CD4-positive, CD25-positive, alpha-beta regulatory T cell (primary cell): ENCODE measurements around the gene MAPK8IP3. TPM values are rescaled to one million over a fixed set of nuclear protein-coding genes. Genes with fewer than 3 reads are reported as not detected.

Experiments
- ATAC-seq, 2 donors: fragments of 150-1000 bp; cut with Tn5 transposase; one replicate each; pipeline ENCODE4 v1.10.0; 2021; ENCODE audit warnings: low read depth in 2 of 2, moderate number of reproducible peaks in 2 of 2, moderate library complexity in 1 of 2
- DNase-seq, 3 donors: peaks; one replicate each; pipeline versions ENCODE4 v3.0.0 to v3.0.0-alpha.2; 2012 to 2022; ENCODE audit warnings: mixed read lengths in 1 of 3
- H3K27ac ChIP-seq: one replicate; pipeline ENCODE4 v1.7.0; 2013; ENCODE audit warnings: mild to moderate bottlenecking, low read length; ENCODE audit not compliant: insufficient read depth, poor library complexity, severe bottlenecking
- H3K27me3 ChIP-seq: one replicate; pipeline ENCODE4 v1.7.0; 2013; ENCODE audit warnings: low read length; ENCODE audit not compliant: control insufficient read depth, insufficient read depth
- H3K36me3 ChIP-seq: one replicate; pipeline ENCODE4 v1.7.0; 2013; ENCODE audit warnings: mild to moderate bottlenecking, low read length, moderate library complexity; ENCODE audit not compliant: control insufficient read depth, insufficient read depth
- H3K4me1 ChIP-seq: 2 replicates; pipeline ENCODE4 v1.7.0; 2013; ENCODE audit warnings: mild to moderate bottlenecking, low read length; ENCODE audit not compliant: insufficient read depth, control insufficient read depth, poor library complexity, severe bottlenecking
- H3K4me3 ChIP-seq: one replicate; pipeline ENCODE4 v1.7.0; 2013; ENCODE audit warnings: low read depth, mild to moderate bottlenecking, low read length, moderate library complexity
- H3K9me3 ChIP-seq, 2 experiments: 1 replicate in 1 of 2; 2 replicates in 1 of 2; pipeline ENCODE4 v1.7.0; 2013; ENCODE audit warnings: low read length in 2 of 2, mild to moderate bottlenecking in 1 of 2, moderate library complexity in 1 of 2; ENCODE audit not compliant: control insufficient read depth in 2 of 2
- H3K27ac Mint-ChIP-seq, 3 donors: one replicate each; pipeline ENCODE4 v1.8.0; 2020 to 2022; ENCODE audit warnings: mild to moderate bottlenecking in 3 of 3, mixed read lengths in 3 of 3, moderate library complexity in 2 of 3
- H3K27me3 Mint-ChIP-seq: one replicate; pipeline ENCODE4 v1.8.0; 2022; ENCODE audit warnings: mild to moderate bottlenecking, mixed read lengths
- H3K36me3 Mint-ChIP-seq: one replicate; pipeline ENCODE4 v1.8.0; 2020; ENCODE audit warnings: mixed read lengths
- H3K4me1 Mint-ChIP-seq, 4 donors: one replicate each; pipeline ENCODE4 v1.8.0; 2020 to 2022; ENCODE audit warnings: mixed read lengths in 4 of 4, mild to moderate bottlenecking in 1 of 4
- H3K4me3 Mint-ChIP-seq, 4 donors: one replicate each; pipeline ENCODE4 v1.8.0; 2020 to 2022; ENCODE audit warnings: mild to moderate bottlenecking in 4 of 4, mixed read lengths in 4 of 4, moderate library complexity in 3 of 4
- H3K9me3 Mint-ChIP-seq, 7 donors: one replicate each; pipeline ENCODE4 v1.8.0; 2020 to 2022; ENCODE audit warnings: mixed read lengths in 7 of 7, mild to moderate bottlenecking in 3 of 7, moderate library complexity in 2 of 7
- polyA plus RNA-seq, 4 donors: library from polyadenylated mRNA; unstranded; fragments of 300-500 nt; fragmentation: Illumina TruSeq; gene quantifications; one replicate each; pipeline ENCODE4 v1.2.3, GENCODE V29; 2021
- total RNA-seq: library from RNA; stranded (reverse); gene quantifications from one replicate; pipeline ENCODE4 v1.2.3, GENCODE V29; 2022

The MAPK8IP3 gene
- total and polyA plus RNA-seq, 5 donors from 2014 or later = 0.79 to 222 (median 1.4) TPM

GRCh38 chr16:1790261-1790610 is 84.2 kb downstream of the MAPK8IP3 start:
- DNase-seq (no peak), ATAC-seq (no peak)
- Histone ChIP-seq H3K27me3 (no peaks in the 10 kb centered on the region), H3K4me3 (no peak overlapping the region), H3K4me1 (peaks cover 3% of the 10 kb centered on the region), H3K36me3 (peaks cover 20% of the 10 kb centered on the region), H3K9me3 (no peaks in the 10 kb centered on the region), H3K27ac (no peak overlapping the region)
- Mint-ChIP-seq H3K9me3 (no peaks in the 10 kb centered on the region), H3K27me3 (no peaks in the 10 kb centered on the region), H3K27ac (no peak overlapping the region), H3K36me3 (peaks cover 4% of the 10 kb centered on the region), H3K4me1 (peaks cover 0 to 9% (median 2%) of the 10 kb centered on the region in 4 donors), H3K4me3 (no peak overlapping the region)

- Mint-ChIP-seq H3K27me3 (no peaks in the 10 kb centered on the region), H3K4me3 (no peak overlapping the region), H3K27ac (no peak overlapping the region), H3K36me3 (peaks cover 4% of the 10 kb centered on the region), H3K9me3 (no peaks in the 10 kb centered on the region), H3K4me1 (peaks cover 0 to 5% (median 2%) of the 10 kb centered on the region in 4 donors)
- Histone ChIP-seq H3K9me3 (no peaks in the 10 kb centered on the region), H3K4me1 (no peaks in the 10 kb centered on the region), H3K36me3 (peaks cover 20% of the 10 kb centered on the region), H3K27ac (no peak overlapping the region), H3K4me3 (no peak overlapping the region), H3K27me3 (no peaks in the 10 kb centered on the region)
- DNase-seq (no peak), ATAC-seq (no peak)
Measured at GRCh38 chr16:1790611-1791255, 84.7 kb downstream of the MAPK8IP3 start.

- DNase-seq (no peak), ATAC-seq (no peak)
- Histone ChIP-seq H3K4me3 (no peak overlapping the region), H3K27me3 (no peaks in the 10 kb centered on the region), H3K36me3 (peaks cover 18% of the 10 kb centered on the region), H3K27ac (no peak overlapping the region), H3K4me1 (no peaks in the 10 kb centered on the region), H3K9me3 (no peaks in the 10 kb centered on the region)
- Mint-ChIP-seq H3K27ac (no peak overlapping the region), H3K27me3 (no peaks in the 10 kb centered on the region), H3K4me3 (no peak overlapping the region), H3K36me3 (peaks cover 4% of the 10 kb centered on the region), H3K4me1 (peaks cover 0 to 5% (median under 1%) of the 10 kb centered on the region in 4 donors), H3K9me3 (no peaks in the 10 kb centered on the region)
Measured at GRCh38 chr16:1791256-1791942, 85.4 kb downstream of the MAPK8IP3 start.

- no peaks in the 10 kb centered on the region for H3K27me3 ChIP-seq
- H3K36me3 ChIP-seq = peaks cover 12% of the 10 kb centered on the region
- no peaks in the 10 kb centered on the region for H3K4me1 ChIP-seq
- Mint-ChIP-seq H3K27me3 (no peaks in the 10 kb centered on the region), H3K4me1 (peaks cover 0 to 5% (median under 1%) of the 10 kb centered on the region in 4 donors), H3K27ac (no peak overlapping the region), H3K4me3 (no peak overlapping the region), H3K36me3 (peaks cover 4% of the 10 kb centered on the region), H3K9me3 (peaks cover 0 to 2% (median 0%) of the 10 kb centered on the region in 7 donors)
- ATAC-seq (no peak), DNase-seq (no peak)
- H3K27ac ChIP-seq = no peak overlapping the region
- no peak overlapping the region for H3K4me3 ChIP-seq
- no peaks in the 10 kb centered on the region for H3K9me3 ChIP-seq
Measured at GRCh38 chr16:1791943-1792812, 86.2 kb downstream of the MAPK8IP3 start.

- Mint-ChIP-seq H3K27ac (no peak overlapping the region), H3K4me3 (no peak overlapping the region), H3K27me3 (no peaks in the 10 kb centered on the region), H3K36me3 (peaks cover 4% of the 10 kb centered on the region), H3K4me1 (peaks cover 0 to 5% (median under 1%) of the 10 kb centered on the region in 4 donors), H3K9me3 (peaks cover 0 to 6% (median 0%) of the 10 kb centered on the region in 7 donors)
- H3K27ac ChIP-seq = no peak overlapping the region
- H3K9me3 ChIP-seq = peaks cover 0 to 4% of the 10 kb centered on the region in 2 experiments
- no peak for DNase-seq
- H3K4me1 ChIP-seq = no peaks in the 10 kb centered on the region
- no peak for ATAC-seq
- H3K36me3 ChIP-seq = peaks cover 7% of the 10 kb centered on the region
- H3K27me3 ChIP-seq = no peaks in the 10 kb centered on the region
- no peak overlapping the region for H3K4me3 ChIP-seq
Measured at GRCh38 chr16:1792836-1793577, 87.0 kb downstream of the MAPK8IP3 start.

- no peaks in the 10 kb centered on the region for H3K4me1 ChIP-seq
- no peaks in the 10 kb centered on the region for H3K27me3 ChIP-seq
- H3K27me3 Mint-ChIP-seq = no peaks in the 10 kb centered on the region
- H3K27ac ChIP-seq = no peak within 1 kb of the TSS
- H3K9me3 Mint-ChIP-seq = peaks cover 0 to 6% (median 0%) of the 10 kb centered on the region in 7 donors
- H3K36me3 Mint-ChIP-seq = peaks cover 4% of the 10 kb centered on the region
- peaks cover 3% of the 10 kb centered on the region for H3K36me3 ChIP-seq
- DNase-seq = no peak
- peaks cover 0 to 7% of the 10 kb centered on the region in 2 experiments for H3K9me3 ChIP-seq
- peaks cover 0 to 4% (median under 1%) of the 10 kb centered on the region in 4 donors for H3K4me1 Mint-ChIP-seq
- H3K4me3 ChIP-seq = no peak within 1 kb of the TSS
- no peak within 1 kb of the TSS for H3K27ac Mint-ChIP-seq
- H3K4me3 Mint-ChIP-seq = no peak within 1 kb of the TSS
- no peak for ATAC-seq
Measured at GRCh38 chr16:1793578-1794220, 87.7 kb downstream of the MAPK8IP3 start, which contains the start of gene IGFALS. TSS of gene IGFALS (minus strand) at chr16:1793705. CDS start at chr16:1793652, 53 bp downstream.
